ACC112 (cell line): ENCODE results near the gene DIPK2A.

Experiments
- H2AFZ ChIP-seq: fragments of 200-600 bp; sonication (generic); one replicate; pipeline ENCODE4 v1.6.0; 2017; ENCODE audit warnings: antibody characterized with exemption, low read length; ENCODE audit not compliant: unreplicated experiment
- H3K27ac ChIP-seq: fragments of 200-600 bp; sonication (generic); 2 replicates; pipeline ENCODE4 v1.5.1; 2014; ENCODE audit warnings: low read depth, mild to moderate bottlenecking, antibody characterized with exemption, low read length, moderate library complexity
- H3K27me3 ChIP-seq: fragments of 200-600 bp; sonication (generic); 2 replicates; pipeline ENCODE4 v1.6.1; 2014; ENCODE audit warnings: mild to moderate bottlenecking, antibody characterized with exemption, low read length, moderate library complexity, mixed read lengths; ENCODE audit not compliant: insufficient read depth
- H3K36me3 ChIP-seq: fragments of 200-600 bp; sonication (generic); 2 replicates; pipeline ENCODE4 v1.6.1; 2016; ENCODE audit warnings: mild to moderate bottlenecking, antibody characterized with exemption, low read length, moderate library complexity, mixed read lengths; ENCODE audit not compliant: insufficient read depth
- H3K4me1 ChIP-seq: fragments of 200-600 bp; sonication (generic); one replicate; pipeline ENCODE4 v1.6.1; 2016; ENCODE audit warnings: low read length, mixed read lengths; ENCODE audit not compliant: insufficient read depth, unreplicated experiment, control insufficient read depth
- H3K4me3 ChIP-seq: fragments of 200-600 bp; sonication (generic); 2 replicates; pipeline ENCODE4 v1.5.1; 2014; ENCODE audit warnings: mild to moderate bottlenecking, low read depth, low read length
- H3K79me2 ChIP-seq: fragments of 200-600 bp; sonication (generic); one replicate; pipeline ENCODE4 v1.6.0; 2016; ENCODE audit warnings: low read length; ENCODE audit not compliant: control insufficient read depth, unreplicated experiment, insufficient read depth

Gene DIPK2A

GRCh38 chr3:144010371-144010770 lies 38.7 kb downstream of the DIPK2A start:
- no peaks in the 10 kb centered on the region for H3K79me2 ChIP-seq

GRCh38 chr3:144011251-144011799 lies 39.7 kb downstream of the DIPK2A start:
- Histone ChIP-seq H3K4me1 (peaks cover 25% of the 10 kb centered on the region), H3K27ac (peak overlapping the region; percentile 53), H3K27me3 (no peaks in the 10 kb centered on the region), H3K79me2 (no peaks in the 10 kb centered on the region), H3K36me3 (no peaks in the 10 kb centered on the region), H2AFZ (no peak overlapping the region), H3K4me3 (no peak overlapping the region)

More at GRCh38 chr3:144010371-144010770, 38.7 kb downstream of the DIPK2A start:
- H3K36me3 ChIP-seq: no peaks in the 10 kb centered on the region
- peaks cover 25% of the 10 kb centered on the region for H3K4me1 ChIP-seq
- H2AFZ ChIP-seq: no peak overlapping the region
- no peak overlapping the region for H3K4me3 ChIP-seq
- no peaks in the 10 kb centered on the region for H3K27me3 ChIP-seq
- no peak overlapping the region for H3K27ac ChIP-seq

GRCh38 chr3:144015133-144015532 lies 43.5 kb downstream of the DIPK2A start:
- H3K36me3 ChIP-seq: no peaks in the 10 kb centered on the region
- H3K27me3 ChIP-seq: no peaks in the 10 kb centered on the region
- no peak overlapping the region for H3K4me3 ChIP-seq
- H3K4me1 ChIP-seq: peaks cover 23% of the 10 kb centered on the region
- H2AFZ ChIP-seq: no peak overlapping the region
- no peaks in the 10 kb centered on the region for H3K79me2 ChIP-seq
- no peak overlapping the region for H3K27ac ChIP-seq

- Histone ChIP-seq H3K4me3 (no peak overlapping the region), H3K79me2 (no peaks in the 10 kb centered on the region), H2AFZ (no peak overlapping the region), H3K4me1 (peaks cover 7% of the 10 kb centered on the region), H3K27me3 (no peaks in the 10 kb centered on the region), H3K27ac (no peak overlapping the region), H3K36me3 (no peaks in the 10 kb centered on the region)
Observed at GRCh38 chr3:144018776-144019175, 47.2 kb downstream of the DIPK2A start.
